Glutamatergic neuron (in vitro differentiated cells): ENCODE data around the gene PRLHR. TPM values are rescaled to one million over a fixed set of nuclear protein-coding genes. Genes with fewer than 3 reads are reported as not detected.

ENCODE experiments used
- DNase-seq: peaks from one replicate; pipeline ENCODE4 v3.0.0; 2022
- H3K27ac Mint-ChIP-seq: one replicate; pipeline ENCODE4 v1.8.0; 2020; ENCODE audit warnings: mild to moderate bottlenecking, mixed read lengths, inconsistent platforms; ENCODE audit not compliant: unreplicated experiment
- H3K27me3 Mint-ChIP-seq: one replicate; pipeline ENCODE4 v1.8.0; 2020; ENCODE audit warnings: mild to moderate bottlenecking, moderate library complexity, mixed read lengths, inconsistent platforms; ENCODE audit not compliant: unreplicated experiment
- H3K36me3 Mint-ChIP-seq: one replicate; pipeline ENCODE4 v1.8.0; 2020; ENCODE audit warnings: mild to moderate bottlenecking, mixed read lengths, inconsistent platforms; ENCODE audit not compliant: unreplicated experiment
- H3K4me1 Mint-ChIP-seq: one replicate; pipeline ENCODE4 v1.8.0; 2020; ENCODE audit warnings: mild to moderate bottlenecking, low read depth, mixed read lengths, inconsistent platforms; ENCODE audit not compliant: unreplicated experiment
- H3K4me3 Mint-ChIP-seq: one replicate; pipeline ENCODE4 v1.8.0; 2020; ENCODE audit warnings: mild to moderate bottlenecking, mixed read lengths, inconsistent platforms; ENCODE audit not compliant: unreplicated experiment
- H3K9me3 Mint-ChIP-seq: one replicate; pipeline ENCODE4 v1.8.0; 2020; ENCODE audit warnings: mild to moderate bottlenecking, moderate library complexity, mixed read lengths, inconsistent platforms; ENCODE audit not compliant: unreplicated experiment
- CTCF ChIP-seq: fragments of 200-600 bp; sonication (generic); IDR thresholded peaks from one replicate; pipeline ENCODE4 v1.5.0; 2021; ENCODE audit not compliant: partially characterized antibody, unreplicated experiment
- total RNA-seq: library from RNA; stranded (reverse); fragmentation: NEBNext Ultra II Directional; extraction: Animal tissue kit (Norgen Biotek cat#: 25700); gene quantifications from one replicate; pipeline ENCODE4 v1.2.1, GENCODE V29; 2021; ENCODE audit not compliant: unreplicated experiment

PRLHR gene
- total RNA-seq, 1 donor from 2014 or later: 0.22 TPM

- H3K9me3 Mint-ChIP-seq: no peaks in the 10 kb centered on the region
These were observed 37.5 kb downstream of the PRLHR start for GRCh38 chr10:118557946-118558345.

GRCh38 chr10:118551535-118552100, 43.8 kb downstream of the PRLHR start:
- Mint-ChIP-seq H3K9me3 (no peaks in the 10 kb centered on the region), H3K4me1 (no peaks in the 10 kb centered on the region), H3K27ac (no peak overlapping the region), H3K27me3 (peaks cover 2% of the 10 kb centered on the region), H3K36me3 (no peaks in the 10 kb centered on the region), H3K4me3 (no peak overlapping the region)
- DNase-seq: no peak
- no peak for TF ChIP-seq CTCF

More at GRCh38 chr10:118557946-118558345, 37.5 kb downstream of the PRLHR start:
- H3K4me1 Mint-ChIP-seq: no peaks in the 10 kb centered on the region
- no peak for DNase-seq
- H3K27me3 Mint-ChIP-seq: peaks cover 2% of the 10 kb centered on the region
- H3K36me3 Mint-ChIP-seq: peaks cover 8% of the 10 kb centered on the region
- H3K27ac Mint-ChIP-seq: no peak overlapping the region
- no peak overlapping the region for H3K4me3 Mint-ChIP-seq
- no peak for TF ChIP-seq CTCF

- H3K27me3 Mint-ChIP-seq: peaks cover 10% of the 10 kb centered on the region
- no peak overlapping the region for H3K27ac Mint-ChIP-seq
- DNase-seq: no peak
- no peak for TF ChIP-seq CTCF
- no peaks in the 10 kb centered on the region for H3K4me1 Mint-ChIP-seq
- no peak overlapping the region for H3K4me3 Mint-ChIP-seq
- H3K36me3 Mint-ChIP-seq: no peaks in the 10 kb centered on the region
- H3K9me3 Mint-ChIP-seq: peaks cover 3% of the 10 kb centered on the region
These were observed 48.2 kb downstream of the PRLHR start for GRCh38 chr10:118547282-118547681.

GRCh38 chr10:118546479-118546878, 49.0 kb downstream of the PRLHR start:
- H3K27me3 Mint-ChIP-seq: peaks cover 10% of the 10 kb centered on the region
- H3K36me3 Mint-ChIP-seq: no peaks in the 10 kb centered on the region
- TF ChIP-seq CTCF: no peak
- H3K4me1 Mint-ChIP-seq: no peaks in the 10 kb centered on the region
- H3K27ac Mint-ChIP-seq: no peak overlapping the region
- H3K9me3 Mint-ChIP-seq: peaks cover 3% of the 10 kb centered on the region
- no peak overlapping the region for H3K4me3 Mint-ChIP-seq
- DNase-seq: no peak

- Mint-ChIP-seq H3K4me3 (no peak overlapping the region), H3K36me3 (no peaks in the 10 kb centered on the region), H3K4me1 (no peaks in the 10 kb centered on the region), H3K27me3 (peaks cover 10% of the 10 kb centered on the region), H3K27ac (no peak overlapping the region), H3K9me3 (peaks cover 3% of the 10 kb centered on the region)
- no peak for DNase-seq
- no peak for TF ChIP-seq CTCF
These were observed 50.1 kb downstream of the PRLHR start for GRCh38 chr10:118545381-118545780.
